Activated gamma-delta T cell treated with anti-CD3 and anti-CD28 coated beads, Interleukin-2, amount 50 U/mL, for 16 hours (primary cell): ENCODE measurements around the gene ITPR3.
"Not testable (repeated sequence)": the region's sequence is repeated elsewhere in the genome, so short reads cannot be mapped to it uniquely, and the experiment has no call there.

Experiments
- DNase-seq: peaks from one replicate; pipeline ENCODE4 v3.0.0-alpha.2; 2020; ENCODE audit warnings: low read depth

ITPR3 gene

GRCh38 chr6:33613795-33614168 is 7.3 kb upstream of the ITPR3 start:
- no peak for DNase-seq

- no peak for DNase-seq
These were observed 5.0 kb upstream of the ITPR3 start for GRCh38 chr6:33616113-33616512.

- no peak for DNase-seq
These were observed 4.2 kb upstream of the ITPR3 start for GRCh38 chr6:33616913-33617312.

DNA sequence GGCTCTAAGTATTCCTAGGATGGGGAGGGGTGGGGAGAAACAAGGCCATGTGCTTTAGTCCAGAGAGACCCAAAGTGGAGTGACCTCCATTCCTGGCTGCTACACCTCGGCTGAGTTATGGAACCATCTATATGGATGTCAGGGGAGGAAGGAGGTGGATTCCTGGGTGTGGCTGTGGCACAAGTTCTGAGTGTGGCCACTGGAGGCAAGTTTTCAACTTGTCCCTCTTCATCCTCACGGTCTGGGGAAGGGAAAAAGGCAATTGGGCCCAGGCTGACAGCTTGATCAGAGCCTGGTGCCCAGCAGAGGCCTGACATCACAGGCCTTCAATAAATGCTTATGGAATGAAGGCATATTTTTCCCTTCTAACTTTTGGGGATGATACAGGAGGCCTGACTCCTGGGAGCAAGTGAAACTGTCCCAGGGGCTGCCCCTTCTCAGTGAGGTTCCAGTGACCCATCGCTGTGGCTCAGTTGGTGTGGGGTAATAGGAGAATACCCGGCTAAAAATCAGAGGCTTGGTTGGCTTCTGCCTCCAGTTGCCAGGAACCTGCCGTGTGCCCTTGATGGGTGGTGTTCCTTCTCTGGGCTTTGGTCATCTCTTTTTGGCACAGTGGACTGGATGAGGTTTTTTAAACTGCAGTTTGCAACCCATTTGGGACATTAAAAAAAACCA is 1.8 kb upstream of the ITPR3 start:
- no peak for DNase-seq

- no peak for DNase-seq
These were observed 815 bp upstream of the ITPR3 start for GRCh38 chr6:33620158-33620855.

- peak; percentile 19 for DNase-seq
These were observed 728 bp downstream of the ITPR3 start for GRCh38 chr6:33621711-33622388.

DNA sequence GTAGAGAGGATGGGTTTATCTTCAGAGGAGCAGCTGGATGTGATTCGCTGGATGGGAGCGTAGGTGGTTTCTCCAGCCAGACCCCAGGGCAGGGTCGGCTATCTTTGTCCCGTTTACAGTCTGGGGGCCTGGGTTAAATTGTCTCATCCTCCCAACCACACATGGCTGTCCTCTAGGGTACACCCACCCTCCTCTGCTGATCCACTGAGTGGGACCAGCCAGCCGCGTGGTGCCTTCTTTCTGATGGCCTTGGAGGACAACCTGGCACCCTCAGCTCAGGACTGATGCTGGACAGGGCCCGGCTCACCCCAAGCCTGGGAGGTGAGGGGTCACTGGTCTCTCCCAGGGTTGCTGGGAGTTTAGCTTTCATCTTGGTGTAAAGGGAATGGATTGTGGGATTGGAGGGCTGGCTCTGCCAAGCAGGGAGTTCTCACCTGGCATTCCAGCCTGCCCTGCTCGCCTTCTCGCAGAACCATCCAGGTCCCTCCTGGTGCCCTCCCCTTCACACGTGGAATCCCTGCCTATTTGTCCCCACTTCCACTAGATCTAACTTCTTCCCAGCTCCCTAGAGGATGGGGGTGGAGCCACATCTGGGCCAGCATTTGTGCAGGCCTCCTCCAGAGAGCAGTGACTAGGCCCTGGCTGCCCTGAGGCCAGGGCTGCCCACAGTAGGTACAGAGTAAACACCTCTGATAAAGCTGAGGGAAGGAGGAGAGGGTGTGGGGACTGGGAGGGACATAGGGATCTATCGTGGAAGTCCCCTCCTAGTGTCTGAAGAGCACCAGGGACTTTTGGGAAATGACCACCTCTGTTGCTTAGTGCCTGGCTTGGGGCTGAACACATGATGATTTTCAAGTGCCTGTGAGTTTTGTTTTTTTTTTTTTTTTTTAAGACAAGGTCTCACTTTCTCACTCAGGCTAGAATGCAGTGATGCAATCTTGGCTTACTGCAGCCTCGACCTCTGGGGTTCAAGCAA is 1.6 kb downstream of the ITPR3 start:
- DNase-seq = no peak

DNA sequence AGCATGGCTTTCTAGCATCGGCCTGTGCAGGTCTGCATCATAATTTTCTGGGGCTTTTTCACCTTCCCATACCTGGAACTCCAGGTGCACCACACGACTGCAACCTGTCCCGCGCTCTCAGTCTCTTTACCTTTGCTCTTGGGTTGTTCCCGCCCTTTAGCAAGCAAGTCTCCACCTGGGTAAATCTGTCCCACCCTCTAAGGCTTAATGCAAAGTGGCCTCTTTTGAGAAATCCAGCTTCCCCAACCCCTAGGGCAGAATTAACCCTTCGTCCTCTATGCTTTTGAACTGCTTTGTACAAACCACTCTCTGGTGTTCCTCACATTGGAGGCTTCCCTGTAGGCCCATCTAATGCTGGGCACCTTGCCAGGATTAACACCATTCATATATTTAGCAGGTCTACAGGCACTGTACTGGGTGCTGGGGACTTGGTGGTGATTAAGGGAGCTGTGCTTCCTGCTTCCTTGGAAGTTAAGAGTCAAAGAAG is 2.8 kb downstream of the ITPR3 start:
- DNase-seq = no peak

- no peak for DNase-seq
These were observed 3.7 kb downstream of the ITPR3 start for GRCh38 chr6:33624856-33625255.

GRCh38 chr6:33627876-33628275 is 6.8 kb downstream of the ITPR3 start:
- DNase-seq = no peak

DNA sequence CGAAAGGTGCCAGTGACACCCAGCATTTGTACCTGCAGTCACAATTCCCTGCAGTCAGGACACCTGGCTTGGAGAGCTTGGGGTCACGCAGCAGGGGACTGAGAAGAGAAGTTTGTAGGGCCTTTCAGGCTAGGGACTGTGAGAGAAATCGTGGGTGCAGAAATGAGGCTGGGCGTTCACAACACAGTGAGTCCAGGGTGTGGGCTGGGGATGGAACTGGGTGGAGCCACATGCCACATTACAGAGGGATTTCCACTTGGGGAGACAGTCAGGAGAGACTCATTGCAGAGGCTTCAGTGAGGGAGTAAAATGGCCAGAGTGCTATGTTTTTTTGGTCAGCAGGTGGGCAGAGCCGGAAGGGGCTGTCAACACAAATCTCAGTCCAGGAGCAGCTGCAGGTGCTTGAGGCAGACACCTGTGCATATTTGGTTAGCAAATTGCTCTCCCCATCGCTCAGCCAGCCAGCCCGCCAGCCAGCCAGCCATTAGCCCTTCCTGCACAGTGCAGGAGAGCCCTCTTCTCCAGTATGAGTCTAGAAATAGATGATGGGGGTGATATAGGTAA is 7.4 kb downstream of the ITPR3 start:
- no peak for DNase-seq

DNA sequence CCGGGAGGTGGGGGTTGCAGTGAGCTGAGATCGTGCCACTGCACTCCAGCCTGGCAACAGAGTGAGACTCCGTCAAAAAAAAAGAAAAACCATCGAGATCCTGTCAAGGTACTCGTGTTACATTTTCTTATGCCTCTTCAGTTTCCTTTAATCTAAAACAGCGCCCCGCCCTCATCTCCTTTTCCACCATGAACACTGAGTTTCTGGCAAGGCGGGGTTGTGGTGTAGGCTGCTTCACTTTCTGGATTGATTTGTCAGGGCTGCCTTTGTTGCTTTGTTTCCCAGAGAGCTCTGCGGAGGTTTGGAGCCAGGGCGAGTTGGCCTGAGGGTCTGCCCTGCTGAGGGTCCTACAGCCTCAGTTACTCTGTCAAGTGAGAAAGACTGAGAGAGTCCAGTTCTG is 8.9 kb downstream of the ITPR3 start:
- DNase-seq = no peak

DNA sequence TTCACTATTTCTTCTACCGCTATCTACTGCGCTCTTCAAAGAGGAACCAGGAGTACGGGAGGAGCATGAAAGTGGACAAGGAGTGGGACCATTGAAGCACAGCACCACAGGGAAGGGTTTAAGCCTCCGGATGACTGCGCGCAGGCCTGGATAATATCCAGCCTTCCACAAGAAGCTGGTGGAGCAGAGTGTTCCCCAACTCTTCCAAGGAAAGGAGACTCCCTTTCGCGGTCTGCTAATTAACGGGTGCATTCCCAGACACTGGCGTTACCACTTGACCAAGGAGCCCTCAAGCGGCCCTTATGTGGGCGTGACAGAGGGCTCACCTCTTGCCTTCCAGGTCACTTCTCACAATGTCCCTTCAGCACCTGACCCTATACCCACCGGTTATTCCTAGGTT is 10.4 kb downstream of the ITPR3 start:
- DNase-seq = not testable (repeated sequence)

GRCh38 chr6:33631971-33632557 is 10.9 kb downstream of the ITPR3 start:
- no peak for DNase-seq

- peak; percentile 35 for DNase-seq
These were observed 11.5 kb downstream of the ITPR3 start for GRCh38 chr6:33632558-33633039.

DNA sequence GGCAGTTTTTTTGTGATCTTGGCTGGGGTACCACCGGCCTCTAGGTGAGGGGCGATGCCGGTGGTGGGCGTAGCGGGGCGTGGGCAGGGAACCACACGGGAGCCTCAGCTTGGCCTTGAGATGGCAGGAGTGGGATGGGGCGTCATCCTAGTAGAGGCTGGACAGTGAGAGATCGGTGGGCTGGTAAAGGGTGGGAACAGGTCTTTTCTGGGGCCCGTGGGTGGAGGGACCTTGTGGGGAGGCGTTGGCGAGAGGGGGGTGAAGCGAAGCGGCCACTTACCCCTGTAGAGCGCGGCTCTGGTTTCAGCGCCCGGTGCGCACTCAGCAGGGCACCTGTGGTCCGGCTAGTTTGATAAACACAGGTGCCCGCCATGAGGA is 12.0 kb downstream of the ITPR3 start:
- DNase-seq = no peak

- DNase-seq = peak; percentile 21
These were observed 12.5 kb downstream of the ITPR3 start for GRCh38 chr6:33633462-33634158.

- DNase-seq = no peak
These were observed 13.1 kb downstream of the ITPR3 start for GRCh38 chr6:33634161-33634727.

DNA sequence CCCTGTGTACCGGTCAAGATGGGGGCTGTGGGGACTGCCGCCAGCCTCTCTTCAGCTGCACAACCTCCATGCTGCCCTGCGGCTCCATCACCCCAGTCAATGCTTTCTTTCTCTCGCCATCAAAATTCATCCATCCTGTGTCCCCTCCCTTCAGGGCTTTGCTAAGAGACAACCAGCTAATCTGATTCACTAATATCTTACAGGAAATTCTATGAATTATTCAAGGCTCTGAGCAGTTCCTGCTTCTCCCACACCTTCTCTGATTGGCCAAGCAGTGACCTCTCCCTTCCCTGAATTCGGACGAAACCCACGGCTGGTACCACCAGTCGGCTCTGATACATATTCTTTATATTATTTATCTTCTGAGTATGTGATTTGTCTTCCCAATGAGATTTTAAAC is 13.8 kb downstream of the ITPR3 start:
- DNase-seq = no peak

GRCh38 chr6:33636655-33637054 is 15.5 kb downstream of the ITPR3 start:
- DNase-seq = no peak
